HL-60 (cell line): ENCODE data around the gene CCN2.

Experiments used
- CTCF ChIP-seq: IDR thresholded peaks from one replicate; pipeline ENCODE4 v1.5.1; 2011; ENCODE audit warnings: low read length, control low read depth, inconsistent platforms; ENCODE audit not compliant: insufficient read depth
- GABPA ChIP-seq: IDR thresholded peaks from 2 replicates; pipeline ENCODE4 v1.6.1; 2012; ENCODE audit warnings: low read depth
- POLR2AphosphoS5 ChIP-seq: IDR thresholded peaks from 2 replicates; pipeline ENCODE4 v1.6.1; 2012; ENCODE audit warnings: low read depth
- REST ChIP-seq: IDR thresholded peaks from 2 replicates; pipeline ENCODE4 v1.6.1; 2012; ENCODE audit warnings: low read depth; ENCODE audit not compliant: insufficient replicate concordance
- SPI1 ChIP-seq: IDR thresholded peaks from 2 replicates; pipeline ENCODE4 v1.6.1; 2012; ENCODE audit warnings: low read depth, mild to moderate bottlenecking, borderline replicate concordance

GRCh38 chr6:131989036-131989435 lies 37.9 kb upstream of the CCN2 start:
- TF ChIP-seq POLR2AphosphoS5 (no peak), CTCF (no peak), SPI1 (no peak), REST (no peak), GABPA (no peak)
